Inferior parietal cortex (tissue), 1 donor: ENCODE measurements around the gene PLA2G4A.

Experiments
- DNase-seq: peaks from one replicate; pipeline ENCODE4 v3.0.0-alpha.2; 2016; ENCODE audit errors: extremely low spot score

Gene PLA2G4A

DNA sequence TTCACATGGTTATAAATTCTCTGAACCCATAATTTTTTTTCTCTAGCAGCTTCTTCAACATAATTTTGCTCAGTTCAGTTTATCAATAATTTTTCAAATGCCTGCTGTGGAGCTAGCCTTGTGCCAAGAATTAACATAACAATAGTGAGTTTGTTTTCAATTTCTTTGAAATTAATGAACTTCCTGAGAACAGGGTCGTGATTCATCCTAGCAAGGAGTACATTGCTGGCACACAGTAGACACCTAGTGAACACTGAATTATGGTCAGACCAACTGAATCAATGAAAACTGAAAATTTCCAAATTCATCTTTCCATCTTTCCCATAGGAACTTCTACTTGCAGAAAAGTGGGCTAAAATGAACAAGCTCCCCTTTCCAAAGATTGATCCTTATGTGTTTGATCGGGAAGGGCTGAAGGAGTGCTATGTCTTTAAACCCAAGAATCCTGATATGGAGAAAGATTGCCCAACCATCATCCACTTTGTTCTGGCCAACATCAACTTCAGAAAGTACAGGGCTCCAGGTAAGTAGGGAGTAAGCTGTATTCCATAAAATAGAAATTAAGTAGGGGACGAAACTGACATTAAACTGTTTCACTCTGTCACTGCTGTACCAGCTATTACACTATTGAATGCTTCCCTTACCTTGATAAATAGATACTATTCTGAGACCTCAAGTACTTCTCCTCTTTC lies 148.7 kb downstream of the PLA2G4A start:
- DNase-seq, result no peak

DNA sequence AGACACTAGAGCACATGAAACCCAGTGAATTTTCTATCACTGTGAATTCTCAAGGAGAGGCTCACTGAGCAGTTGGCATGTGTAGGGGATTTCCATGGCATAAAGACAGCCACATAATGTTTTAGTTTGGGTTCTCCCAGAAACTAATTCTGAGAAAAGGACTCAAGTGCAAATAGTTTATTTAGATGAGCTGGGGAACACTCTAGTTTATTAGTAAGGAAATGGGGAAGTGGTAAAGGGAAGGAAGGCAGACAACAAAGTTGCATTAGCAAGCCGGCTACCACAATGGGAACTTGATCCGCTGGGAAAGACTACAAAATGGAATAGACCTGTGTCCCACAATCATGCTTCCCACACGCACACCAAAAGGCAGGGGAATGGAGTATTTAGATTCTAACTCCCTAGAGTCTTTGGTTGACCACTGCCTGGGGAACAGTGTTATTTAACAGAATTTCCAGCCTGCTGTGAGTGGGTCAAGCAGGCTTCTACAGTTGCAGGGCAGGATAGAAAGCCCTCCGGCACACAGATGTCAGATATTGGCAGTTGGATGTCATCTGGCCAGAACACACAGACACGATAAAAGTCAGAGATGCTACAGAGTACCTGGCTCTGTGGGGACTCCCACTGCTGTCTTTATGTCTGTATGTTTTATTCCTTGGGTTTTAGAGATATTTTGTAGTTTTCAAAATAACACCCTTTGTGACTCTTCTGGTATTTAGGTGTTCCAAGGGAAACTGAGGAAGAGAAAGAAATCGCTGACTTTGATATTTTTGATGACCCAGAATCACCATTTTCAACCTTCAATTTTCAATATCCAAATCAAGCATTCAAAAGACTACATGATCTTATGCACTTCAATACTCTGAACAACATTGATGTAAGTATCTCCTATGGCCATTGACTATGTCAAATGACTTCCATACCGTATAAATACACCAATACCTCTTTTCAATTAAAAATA lies 150.1 kb downstream of the PLA2G4A start:
- DNase-seq, result no peak

DNA sequence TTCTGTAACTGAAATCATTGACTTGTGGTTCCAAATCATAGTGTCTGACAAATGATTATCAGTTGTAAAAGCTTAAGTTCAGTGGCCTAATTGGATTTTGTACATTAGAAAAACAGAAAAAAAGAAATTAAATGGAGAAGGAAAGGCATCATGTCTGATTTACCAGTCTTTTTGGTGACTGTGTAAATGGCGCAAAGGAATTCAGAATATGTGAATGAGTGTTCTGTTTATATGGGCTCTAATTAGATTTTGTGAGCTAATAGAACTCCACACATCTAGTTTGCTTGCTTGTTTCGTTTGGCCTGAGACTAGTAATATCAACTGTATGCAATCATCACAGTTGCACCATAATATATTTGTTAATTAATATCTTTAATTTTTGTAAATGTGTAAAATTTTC lies 151.7 kb downstream of the PLA2G4A start:
- DNase-seq, result no peak

DNA sequence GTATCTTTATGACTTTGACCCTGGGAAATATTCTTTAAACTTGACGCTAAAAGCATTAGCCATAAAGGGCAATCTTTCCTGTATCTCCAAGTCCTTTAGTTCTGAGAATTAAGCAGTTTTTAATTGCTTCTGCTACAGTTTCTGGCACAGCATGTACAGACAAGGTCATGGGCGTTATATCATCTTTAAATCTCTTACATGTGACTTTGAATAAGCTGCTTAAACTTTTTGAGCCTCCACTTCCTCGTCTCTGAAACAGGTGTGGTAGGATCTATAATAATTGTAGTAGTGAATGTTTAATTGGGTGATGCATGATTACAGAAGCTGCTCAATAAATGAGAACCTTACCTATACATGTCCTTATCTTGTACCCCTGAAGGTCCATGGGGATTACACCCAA lies 153.4 kb downstream of the PLA2G4A start:
- no peak for DNase-seq

DNA sequence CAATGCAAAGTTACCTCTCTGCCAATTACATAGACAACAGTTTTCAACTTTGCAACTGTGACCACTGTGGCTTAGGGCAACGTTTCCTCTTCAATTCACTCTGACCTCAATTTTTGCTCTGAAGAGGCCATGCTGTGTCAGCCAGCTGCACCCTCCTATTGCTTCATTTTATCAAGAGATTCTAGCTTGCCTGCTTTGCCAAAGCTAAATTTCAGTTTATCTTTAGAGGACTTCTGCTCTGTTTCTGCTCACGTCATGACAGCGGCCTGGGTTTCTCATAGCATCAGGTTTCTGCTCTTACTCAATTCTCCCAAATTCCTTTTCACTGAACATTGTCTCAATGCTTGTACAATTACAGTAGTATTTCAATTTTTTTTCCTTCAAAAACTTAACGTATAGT lies 154.6 kb downstream of the PLA2G4A start:
- DNase-seq, result no peak

DNA sequence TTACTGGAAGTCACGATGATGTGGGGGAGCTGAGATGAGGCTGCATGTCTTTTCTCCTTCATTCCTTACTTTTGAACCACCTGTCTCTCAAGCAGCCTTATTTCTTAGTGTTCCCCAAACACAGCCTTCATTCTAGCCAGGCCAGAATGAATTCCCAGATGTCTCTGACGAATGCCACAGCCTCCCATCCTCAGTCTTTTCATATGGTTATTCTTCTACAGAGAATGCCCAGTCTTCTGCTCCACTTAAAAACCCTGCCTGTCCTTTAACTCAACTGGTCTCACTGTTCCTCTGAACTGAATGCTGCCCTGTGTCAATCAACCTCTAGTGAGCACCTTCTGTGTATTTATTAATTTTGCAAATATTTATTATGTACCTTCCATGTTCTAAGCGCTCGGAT lies 156.2 kb downstream of the PLA2G4A start:
- DNase-seq, result no peak

DNA sequence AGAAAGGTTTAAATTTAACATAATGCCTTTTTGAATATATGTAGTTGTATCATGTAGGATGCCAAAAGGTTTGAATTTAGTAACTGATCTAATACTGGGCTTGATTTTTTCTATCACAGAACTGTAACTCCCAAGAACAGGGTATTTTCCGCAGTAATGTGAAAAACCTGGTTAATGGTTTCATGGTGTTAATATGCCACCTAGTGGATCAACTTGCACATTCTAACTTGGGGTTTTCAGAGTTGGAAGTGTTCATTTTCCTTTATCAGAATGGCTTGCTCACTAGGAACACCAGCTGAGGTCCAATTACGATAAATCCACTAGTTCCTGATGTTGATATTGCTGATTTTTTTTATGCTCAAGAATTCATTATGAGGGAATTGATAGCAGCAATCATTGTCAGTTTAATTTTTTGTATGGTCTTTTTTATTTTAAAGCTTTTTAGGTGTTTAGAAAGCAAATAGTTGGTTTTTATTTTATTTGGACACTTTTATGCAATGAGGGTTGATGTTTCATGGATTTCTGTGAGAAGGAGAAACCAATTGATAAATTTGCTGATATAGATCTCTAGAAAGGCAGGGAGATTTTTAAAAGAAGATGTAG lies 157.2 kb downstream of the PLA2G4A start:
- peak; percentile 88 for DNase-seq

DNA sequence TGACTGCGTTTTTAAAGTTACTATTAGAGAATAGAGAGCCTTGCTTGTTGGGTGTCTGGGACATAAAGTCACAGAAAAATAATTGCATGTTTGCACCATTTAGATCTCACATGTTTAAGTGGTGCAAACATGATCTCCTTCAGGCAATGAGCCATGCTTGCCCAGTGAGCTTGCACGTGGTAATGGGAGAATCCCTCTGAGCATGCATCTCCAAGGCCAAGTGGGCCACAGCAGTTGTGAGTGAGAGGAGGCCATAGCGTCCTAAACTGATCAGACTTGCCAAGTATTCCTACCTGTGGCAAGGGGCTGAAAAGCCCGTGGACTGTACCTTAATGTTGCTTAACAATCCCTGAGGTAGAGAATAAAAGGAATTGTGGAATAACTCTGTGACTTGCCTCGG lies 158.3 kb downstream of the PLA2G4A start:
- no peak for DNase-seq

DNA sequence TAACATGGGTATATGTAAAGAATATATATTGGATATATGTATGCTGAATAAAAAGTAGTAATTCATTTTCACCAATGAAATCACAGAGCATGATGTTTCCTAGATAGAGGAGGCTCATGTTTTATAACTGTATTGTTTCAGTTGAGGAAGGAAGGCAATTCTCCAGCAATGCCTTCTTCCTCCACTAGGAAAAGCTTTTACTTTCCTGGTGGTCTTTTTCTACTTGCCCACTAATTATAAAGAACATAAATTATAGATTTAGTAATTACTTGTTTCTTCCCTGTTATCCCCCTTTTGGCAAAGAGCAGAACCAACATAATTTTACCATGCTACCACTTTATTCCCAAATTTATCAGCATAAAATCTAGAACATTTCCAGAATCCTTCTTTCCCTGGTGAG lies 159.0 kb downstream of the PLA2G4A start:
- no peak for DNase-seq

DNA sequence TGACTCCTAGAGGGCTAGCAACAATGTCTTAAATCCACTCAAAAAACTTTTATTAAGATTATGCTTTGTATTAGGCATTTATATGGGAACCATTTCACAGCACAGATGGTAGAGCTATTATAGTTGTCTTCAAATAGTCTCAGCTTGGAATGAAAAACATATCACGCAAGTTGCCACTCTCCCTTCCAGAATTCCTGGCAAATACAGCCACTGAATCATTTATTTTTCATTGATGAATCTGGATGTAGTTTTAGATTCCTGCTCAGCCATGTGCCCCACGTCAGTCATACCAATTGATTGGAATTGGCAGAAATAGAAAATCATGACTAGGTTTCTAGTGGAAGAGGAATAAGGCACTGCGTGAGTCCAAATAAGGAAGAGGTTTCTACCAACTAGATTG lies 165.2 kb downstream of the PLA2G4A start:
- no peak for DNase-seq

DNA sequence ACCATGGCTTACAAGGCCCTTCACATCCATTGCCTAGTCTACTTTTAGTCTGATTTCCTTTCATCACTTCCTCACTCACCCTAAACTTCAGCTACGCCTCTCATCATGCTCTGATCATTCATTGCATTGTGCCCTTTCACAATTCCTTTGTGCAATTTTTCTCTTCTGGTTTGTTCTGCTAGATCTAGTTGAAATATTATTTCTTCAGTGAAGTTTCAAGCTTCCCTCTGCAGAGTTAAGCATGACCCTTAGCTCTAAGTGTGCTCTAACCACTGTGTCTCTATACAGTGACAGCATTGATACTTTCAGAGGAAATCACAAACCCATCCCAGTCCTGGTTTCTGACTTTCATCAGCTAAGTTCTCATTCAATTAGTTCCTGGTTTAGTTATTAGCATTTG lies 166.1 kb downstream of the PLA2G4A start:
- DNase-seq, result no peak

DNA sequence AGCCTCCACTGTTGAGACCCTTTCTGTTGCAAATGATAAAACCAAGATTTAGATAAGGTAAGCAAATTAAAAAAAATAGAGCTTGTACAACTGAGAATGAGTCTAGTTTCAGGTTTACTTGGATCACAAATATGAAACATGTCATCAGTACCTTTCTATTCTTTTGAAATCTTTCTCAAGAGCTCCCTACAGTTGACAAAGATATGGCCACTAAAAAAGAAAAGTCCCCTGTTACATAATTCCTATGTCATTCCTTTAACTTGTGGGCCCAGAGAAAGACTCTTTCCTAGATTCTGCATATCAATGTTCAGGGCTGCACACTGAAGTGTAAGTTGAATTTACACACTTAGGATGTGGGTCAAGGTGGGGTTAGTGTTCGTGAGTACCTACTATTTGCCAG lies 168.1 kb downstream of the PLA2G4A start:
- no peak for DNase-seq

DNA sequence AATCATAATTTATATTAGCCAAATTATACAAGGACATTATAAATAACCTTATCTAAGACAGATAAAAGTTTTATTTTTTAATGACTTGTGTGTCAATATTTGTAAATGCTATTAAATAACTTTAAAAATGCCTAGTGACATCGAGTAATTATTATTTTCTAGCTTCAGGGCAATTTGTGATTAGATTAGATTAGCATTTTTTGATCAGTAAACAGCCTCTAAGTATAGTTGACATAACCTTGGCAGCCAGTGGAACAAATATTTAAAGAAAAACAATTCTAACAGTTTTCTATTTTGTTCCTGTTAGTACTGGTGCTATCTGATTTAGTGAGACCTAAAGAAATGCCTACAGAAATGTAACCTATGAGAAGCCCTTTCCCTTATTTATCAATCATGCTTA lies 169.1 kb downstream of the PLA2G4A start:
- no peak for DNase-seq

DNA sequence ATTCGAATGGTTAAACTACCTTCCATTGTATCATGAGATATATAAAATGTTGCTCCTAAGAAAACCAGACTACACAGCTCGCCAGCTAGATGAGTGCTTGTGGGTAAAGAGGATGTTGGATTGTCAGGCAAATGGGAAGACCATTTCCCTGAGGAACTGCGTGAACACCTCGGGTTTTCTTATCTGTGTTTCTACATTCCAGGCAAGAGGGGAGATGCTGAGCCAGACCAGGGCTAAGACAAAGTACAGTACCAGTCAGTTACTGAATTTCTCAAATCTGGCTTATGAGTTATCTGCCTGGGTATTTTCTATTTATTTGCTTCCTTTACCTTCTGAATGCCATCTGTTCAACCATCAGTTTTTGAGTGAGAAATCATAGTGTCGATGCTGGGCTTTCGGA lies 170.8 kb downstream of the PLA2G4A start:
- DNase-seq, result no peak

DNA sequence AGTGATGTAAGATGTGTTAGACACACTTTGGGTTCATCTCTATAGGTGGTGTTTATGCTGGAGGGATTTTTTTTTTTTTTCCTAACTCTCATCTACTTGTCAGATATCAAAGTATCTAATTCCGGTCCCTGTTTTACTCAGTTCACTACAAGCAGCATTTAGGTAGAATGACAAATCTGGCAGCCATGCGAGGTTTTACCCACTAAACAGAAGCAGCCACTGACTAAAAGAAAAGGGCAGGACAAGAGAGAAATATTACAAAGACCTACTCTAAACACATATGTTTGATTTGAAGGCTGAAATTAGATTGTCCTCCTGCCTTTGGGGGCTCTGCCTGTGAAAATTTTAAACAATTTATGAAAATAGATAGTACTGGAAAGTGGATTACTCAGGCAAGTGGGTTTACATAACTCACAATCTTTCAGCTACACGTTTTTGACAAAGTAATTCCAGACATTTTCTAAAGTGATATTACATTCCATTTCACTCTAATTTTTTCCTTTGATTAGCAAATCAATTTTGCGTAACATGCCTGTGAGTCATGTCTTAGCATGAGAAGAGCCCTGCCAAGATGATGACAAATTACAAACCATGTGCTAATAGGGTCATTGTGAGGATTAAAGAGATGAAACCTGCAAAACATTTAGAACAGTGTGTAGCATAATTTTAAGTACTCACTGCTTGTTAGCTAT lies 172.6 kb downstream of the PLA2G4A start:
- DNase-seq, result no peak

DNA sequence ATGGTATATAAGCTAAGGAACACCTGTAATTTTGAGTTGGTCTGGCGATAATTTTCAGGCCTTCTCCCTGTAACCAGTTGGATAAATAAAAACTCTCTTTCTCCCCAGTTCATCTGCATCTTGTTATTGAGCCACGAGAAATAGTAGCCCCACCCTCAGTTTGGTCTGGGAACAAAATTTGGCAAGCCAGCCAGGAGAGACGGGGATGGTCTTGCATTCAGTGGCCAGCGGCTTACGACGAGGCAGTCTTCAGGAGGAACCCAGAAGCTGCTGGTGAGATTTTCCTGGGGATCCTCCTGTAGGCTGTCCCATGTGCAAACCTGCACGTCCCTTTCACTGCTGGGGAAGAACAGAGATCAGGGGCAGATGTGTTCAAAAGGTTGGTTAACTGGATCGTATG lies 174.6 kb downstream of the PLA2G4A start:
- DNase-seq, result no peak

DNA sequence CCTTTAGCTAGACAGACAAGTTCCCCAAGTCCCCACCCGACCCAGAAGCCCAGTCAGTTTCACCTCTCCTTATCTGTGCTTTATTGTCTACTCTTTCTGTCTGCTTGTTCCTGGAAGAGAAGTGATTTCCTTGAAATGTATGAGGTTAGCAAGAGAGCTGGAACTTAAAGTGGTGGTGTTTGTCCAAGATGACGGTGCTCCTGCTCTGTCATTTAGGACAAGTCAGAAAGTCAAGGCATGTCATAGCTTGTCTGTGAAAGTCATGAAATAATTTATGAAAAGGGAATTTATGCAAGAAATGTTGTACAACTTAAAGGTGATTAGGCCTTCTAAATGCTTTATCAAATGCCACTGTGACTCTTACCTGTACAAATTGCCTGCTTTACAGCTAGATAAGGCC lies 178.1 kb downstream of the PLA2G4A start:
- no peak for DNase-seq

DNA sequence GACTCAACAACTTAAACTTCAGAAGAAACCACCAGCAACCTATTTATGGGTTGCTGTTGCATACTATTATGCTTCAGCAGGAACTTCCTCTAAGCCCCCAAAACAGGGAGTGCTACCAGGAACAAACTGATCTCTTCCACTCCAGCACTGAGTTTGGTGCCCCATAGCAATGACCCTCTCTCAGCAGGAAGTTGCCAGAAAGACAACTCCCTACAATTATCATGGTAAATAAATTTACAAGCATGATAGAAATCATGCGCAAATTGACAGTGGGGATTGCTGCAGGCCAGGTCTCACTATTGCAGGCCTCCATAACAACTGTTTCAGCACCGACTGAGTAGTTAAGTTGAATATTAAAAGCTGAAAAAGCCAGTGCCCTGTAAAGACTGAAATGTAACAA lies 180.6 kb downstream of the PLA2G4A start:
- no peak for DNase-seq

DNA sequence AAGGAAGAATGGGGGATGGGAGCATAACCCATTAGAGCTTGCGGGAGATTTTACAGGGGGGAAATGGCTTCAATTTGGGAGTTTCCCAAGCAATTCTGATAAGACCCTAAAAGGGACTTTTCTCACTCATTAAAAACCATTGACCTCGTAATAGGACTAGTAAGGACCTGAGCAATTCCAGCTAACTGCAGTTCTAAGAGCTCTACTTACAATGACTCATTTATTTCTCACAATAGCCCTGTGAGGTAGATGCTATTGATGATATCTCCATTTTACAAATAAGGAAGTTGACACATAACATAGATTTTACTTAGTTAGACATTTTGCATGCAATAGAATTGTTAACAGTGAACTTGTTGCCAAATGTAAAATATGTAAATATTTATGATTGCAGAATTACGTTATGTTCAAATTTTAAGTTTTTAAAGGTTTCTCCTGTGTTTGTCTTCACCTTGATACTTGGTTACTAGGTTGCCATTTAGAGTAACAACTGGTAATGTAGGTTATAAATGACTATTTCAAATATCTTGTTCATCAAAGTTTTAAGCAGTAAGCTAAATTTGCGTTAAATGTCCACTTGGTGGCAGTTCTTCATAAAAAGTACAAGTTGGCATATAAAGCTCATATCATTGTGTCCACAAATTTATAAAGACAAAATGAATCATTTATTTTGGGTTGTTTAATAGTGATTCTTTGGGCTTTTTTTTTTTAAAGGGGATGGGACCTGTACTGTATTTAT lies 182.0 kb downstream of the PLA2G4A start:
- DNase-seq, result no peak

DNA sequence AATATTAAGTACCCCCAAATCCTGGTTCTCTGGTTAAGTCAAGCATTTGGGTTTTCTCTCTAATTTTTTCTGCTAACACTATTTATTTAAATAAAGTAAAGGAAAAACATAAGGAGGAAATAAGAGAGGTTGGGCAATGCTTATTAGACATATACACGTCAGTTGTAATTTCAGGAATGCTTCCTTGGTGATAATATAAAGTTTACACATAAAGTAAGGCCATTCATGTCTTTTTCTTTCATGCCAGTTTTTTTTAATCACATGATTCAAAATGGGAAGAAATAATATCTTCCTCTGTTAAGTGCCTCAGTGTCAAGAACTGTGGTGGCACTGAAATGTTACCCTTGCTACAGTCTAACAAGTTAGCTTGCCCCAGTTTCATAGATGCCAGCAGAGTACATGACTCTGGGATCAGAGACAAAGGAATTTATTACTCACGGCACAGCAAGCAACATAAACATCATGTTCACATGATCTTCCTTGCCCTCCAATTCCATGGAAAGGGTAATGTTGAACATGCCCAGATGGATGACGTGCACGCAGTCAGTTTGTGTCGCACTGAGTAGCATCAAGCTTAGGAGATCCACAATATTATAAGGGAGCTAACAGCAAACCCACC lies 184.9 kb downstream of the PLA2G4A start:
- no peak for DNase-seq

DNA sequence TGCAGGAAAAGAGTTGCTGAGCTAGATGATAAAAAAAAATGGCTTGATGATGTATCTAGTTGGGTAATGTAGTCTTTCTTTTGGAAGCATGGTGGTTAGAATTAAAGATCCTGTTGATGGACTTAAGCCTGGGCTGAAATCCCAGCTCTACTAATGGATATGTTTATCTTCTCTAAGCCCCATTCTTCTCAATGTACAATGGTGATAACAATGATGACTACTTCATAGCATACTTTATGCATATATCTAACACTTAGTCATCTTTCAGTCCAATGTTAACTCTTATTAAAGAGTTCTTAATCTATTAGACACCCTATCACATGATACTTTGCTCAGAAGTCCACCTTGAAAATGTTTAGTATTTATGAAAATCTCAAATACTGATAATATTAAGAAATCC lies 189.5 kb downstream of the PLA2G4A start:
- DNase-seq, result no peak
